H54 (cell line): ENCODE data around the gene MPND.
A peak's percentile ranks its signal among the peaks of the same experiment; 100 is the strongest.

Source experiments
- DNase-seq: peaks from one replicate; pipeline ENCODE4 v3.0.0; 2011; ENCODE audit warnings: low spot score, mixed read lengths; ENCODE audit not compliant: insufficient read length
- FAIRE-seq: peaks from 3 replicates; lab custom pipeline; 2011; peaks lifted over from hg19 to GRCh38; lab: Jason Lieb, UNC
- POLR2A ChIP-seq: IDR thresholded peaks from 2 replicates; pipeline ENCODE4 v1.6.1; 2011; ENCODE audit warnings: low read depth, mild to moderate bottlenecking, low read length

Gene MPND

DNA sequence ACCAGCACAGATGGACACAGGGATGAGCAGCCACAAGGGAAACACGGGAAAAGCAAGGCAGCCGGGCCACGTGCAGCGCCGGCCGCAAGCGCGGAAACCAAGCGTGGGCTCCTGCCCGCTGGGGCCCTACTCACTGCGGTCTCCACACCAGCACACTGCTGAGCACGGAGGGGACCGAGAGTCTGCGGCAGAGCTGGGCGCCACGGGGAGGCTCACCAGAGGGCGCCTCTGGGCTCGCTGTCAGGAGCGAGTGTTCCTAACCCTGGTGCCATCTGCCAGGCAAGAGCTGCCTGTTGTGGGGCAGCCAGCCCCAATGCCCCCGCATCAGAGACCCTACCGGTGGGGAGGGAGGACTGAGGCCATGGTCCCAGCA is 26.5 kb downstream of the MPND start:
- DNase-seq: no peak
- FAIRE-seq: no peak
- TF ChIP-seq POLR2A: no peak

DNA sequence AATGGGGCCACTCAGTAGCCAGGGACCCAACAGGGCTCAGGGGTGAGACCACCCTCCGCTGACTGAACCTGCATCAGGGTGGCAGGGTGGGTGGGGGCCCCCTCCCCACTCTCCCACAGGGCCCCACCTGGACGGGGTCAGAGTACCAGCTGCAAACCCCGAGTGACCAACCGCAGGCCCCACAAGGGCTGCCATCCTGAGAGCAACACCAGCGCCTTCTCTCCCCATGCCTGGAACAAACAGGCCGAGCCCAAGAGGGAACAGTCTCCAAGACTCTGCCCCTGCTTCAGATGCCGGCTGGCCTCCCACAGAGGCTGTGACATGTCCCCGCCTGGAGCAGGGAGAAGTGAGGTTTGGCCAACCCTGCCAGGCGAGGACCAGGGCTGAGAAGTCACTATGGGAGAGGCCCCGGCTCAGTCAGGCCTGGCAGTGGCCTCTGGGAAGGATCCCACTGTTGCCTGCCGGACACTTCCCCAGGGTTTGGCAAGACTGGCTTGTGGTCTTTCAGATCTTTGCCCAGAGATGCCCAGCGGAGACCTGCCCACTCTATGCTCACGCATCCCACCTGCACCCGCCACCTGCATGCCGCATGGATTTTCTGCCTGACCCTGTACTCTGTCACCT is 27.2 kb downstream of the MPND start:
- FAIRE-seq (no peak), DNase-seq (no peak)
- no peak for TF ChIP-seq POLR2A

DNA sequence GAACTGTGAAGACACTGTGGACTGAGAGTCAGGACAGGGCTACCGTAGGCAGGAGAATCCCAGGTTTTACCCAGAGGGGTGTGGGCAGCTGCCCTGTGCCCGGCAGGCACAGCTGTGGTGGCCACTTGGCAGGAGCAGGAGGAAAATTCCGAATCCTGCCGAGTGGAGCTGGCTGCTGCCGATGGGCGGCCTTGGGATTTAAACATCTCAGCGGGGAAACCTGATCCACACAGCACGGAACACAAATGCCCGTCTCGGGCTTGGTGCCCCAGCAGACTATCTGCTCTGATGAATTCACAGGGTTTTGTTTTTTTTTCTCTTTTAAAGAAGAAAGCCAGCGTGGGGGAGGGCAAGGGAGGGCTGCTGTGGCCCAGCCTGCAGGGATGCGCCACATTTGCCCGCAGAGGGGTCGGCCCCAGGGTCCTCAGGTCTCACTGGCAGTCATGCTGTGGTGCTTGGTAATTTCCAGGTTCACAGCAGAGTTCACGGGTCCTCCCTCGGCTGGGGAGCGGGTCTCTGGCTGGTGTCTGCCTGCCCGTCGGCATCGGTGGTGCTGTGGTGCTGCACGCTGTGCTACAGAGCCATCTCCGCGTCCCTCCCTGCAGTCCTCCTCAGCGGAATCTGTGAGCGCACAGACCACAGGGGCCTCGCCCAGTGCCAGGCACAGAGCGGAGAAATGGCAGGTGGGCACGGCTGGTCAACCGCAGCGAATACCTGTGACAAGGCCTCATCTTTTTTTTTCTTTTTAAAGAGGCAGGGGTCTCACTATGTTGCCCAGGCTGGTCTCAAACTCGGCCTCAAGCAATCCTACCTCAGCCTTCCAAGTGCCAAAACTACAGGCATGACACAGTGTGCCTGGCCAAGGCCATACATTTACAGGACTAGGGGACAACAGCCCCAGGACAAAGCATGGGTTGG is 28.1 kb downstream of the MPND start:
- FAIRE-seq: no peak
- TF ChIP-seq POLR2A: no peak
- DNase-seq: no peak

GRCh38 chr19:4372165-4373012 is 29.0 kb downstream of the MPND start:
- FAIRE-seq (no peak), DNase-seq (no peak)
- no peak for TF ChIP-seq POLR2A

GRCh38 chr19:4373013-4373367 is 29.6 kb downstream of the MPND start:
- no peak for FAIRE-seq
- TF ChIP-seq POLR2A: no peak
- no peak for DNase-seq

DNA sequence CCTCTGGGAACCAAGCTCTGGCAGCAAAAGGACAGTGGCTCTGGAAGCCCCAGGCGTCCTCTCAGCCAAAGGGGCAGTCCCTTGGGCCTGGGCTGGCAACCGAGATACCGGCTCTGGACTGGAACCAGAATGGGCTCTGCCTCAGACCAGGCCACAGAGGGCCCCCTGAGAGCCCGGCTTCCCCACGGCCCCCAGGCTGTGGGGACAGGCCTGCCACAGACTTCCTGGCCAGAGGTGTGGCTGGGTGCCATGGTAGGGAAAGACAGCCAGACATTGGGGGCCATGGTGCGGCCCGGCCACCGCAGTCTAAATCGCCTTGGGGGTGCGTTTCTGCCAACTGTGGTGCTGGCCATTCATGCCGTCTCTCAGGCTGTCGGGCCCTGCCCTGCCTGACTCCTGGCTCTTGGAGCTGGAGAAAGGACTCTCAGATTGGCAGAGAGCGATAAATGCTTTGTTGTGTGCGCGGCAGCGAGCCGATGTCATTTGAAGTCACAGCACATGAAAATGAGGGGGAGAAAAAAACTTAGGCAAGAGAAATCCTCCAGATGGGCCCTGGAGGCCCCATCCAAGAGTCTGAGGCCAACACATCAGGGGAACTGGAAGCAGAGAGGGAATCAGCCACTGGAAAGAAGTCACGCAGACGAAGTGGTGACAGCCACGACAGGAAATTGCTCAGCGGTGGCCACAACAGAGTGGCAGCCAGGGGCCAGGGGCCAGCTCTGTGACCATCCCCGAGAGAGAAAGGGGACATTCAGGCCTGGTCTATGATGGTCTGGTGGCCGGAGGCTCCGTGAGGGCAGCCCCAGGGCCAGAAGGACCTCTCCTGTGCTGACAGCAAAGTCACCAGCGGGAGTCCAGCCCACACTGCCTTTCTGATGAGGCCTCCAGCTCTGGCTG is 30.5 kb downstream of the MPND start:
- FAIRE-seq (no peak), DNase-seq (no peak)
- no peak for TF ChIP-seq POLR2A

DNA sequence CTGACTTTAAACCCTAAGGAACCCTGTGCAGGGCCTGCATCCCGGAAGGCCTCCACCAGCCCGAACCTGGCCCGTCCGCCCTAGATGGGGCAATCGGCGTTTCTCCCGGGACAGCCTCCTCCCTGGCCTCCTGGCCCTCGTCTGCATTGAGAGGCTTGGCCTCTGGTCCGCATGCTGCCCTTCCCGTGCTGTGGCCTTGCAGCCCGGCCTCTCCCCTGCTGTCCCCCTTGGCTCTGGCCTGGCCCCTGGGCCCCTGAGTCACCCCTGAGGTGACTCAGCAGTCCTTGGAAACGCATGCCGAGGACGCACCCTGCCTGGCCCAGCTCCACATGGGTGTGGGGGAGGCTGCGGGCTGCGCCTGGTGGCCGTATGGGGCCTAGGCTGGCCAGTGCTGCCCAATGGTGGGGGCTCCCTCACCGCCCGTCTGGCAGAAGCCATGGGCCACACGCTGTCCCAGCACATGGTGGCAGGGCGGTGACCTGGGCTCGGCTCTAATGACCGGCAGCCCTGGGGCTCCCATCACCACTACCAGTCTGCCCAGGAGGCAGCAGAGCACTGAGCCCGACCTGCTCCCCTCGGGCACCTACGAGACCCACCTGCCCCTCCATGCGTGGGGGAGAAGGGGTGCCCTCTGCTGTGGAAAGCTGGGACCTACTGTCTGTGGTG is 31.3 kb downstream of the MPND start:
- peak; percentile 70 for FAIRE-seq
- no peak for TF ChIP-seq POLR2A
- DNase-seq: peak; percentile 92

GRCh38 chr19:4375164-4376027 is 32.0 kb downstream of the MPND start:
- DNase-seq (peak; percentile 43), FAIRE-seq (no peak)
- TF ChIP-seq POLR2A: no peak

- DNase-seq (no peak), FAIRE-seq (no peak)
- TF ChIP-seq POLR2A: no peak
Observed at GRCh38 chr19:4376028-4376670, 32.8 kb downstream of the MPND start.

- no peak for DNase-seq
- no peak for TF ChIP-seq POLR2A
- FAIRE-seq: no peak
Observed at GRCh38 chr19:4376671-4376990, 33.3 kb downstream of the MPND start.

DNA sequence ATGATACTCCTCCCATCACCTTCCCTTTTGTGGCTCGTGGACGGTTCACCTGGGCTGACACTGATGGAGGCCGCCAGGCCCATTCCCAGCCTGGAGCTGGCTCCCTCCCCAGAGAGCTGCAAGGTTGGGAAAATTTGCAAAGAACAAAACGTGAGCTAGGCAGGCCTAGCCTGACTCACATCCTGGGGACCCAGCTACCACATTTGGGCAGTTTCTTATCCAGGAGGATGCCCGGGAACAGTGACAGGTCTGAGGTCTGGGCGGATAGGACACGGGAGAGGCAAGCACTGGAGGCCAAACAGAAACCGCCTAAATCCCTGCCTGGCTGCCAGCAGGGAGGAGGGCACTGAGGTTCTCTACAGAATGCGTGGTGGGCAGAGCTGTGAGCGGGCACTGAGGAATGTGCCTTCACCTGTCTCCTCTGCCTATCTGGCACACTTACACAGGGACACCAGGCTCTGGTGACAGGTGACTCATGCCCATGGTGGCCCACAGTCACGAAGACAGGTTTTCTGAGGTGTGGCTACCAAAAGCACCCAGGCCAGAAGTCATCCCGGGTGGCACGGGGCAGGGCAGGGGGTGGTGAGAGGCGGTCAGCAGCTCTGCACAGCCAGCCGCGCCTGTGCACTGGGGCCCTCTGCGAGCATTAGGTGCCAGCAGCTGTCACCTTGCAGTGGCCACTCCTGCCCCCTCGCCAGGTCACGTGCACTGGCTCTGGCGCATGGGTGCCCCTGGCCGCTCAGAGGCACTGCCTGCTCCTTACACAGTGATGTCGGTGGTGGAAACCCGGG is 33.8 kb downstream of the MPND start:
- no peak for TF ChIP-seq POLR2A
- DNase-seq (no peak), FAIRE-seq (no peak)

DNA sequence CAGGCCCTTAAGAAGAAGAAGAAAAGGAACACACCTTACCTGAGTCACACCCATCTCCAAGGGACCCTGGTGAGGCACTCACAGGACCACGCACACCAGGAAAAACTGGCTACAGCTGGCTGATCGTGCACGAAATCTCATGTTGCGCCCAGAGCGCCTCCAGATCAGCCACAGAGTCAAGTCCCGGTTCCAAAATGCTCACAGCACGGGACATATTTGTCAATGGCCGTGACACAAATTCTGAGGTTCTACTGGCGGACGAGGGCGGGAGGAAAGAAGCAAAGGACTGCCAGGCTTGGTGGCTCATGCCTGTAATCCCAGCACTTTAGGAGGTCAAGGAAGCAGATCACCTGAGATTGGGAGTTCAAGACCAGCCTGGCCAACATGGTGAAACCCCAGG is 35.5 kb downstream of the MPND start:
- FAIRE-seq (no peak), DNase-seq (no peak)
- no peak for TF ChIP-seq POLR2A
